B cell (primary cell): ENCODE results near the gene TPSG1. TPM values are rescaled to one million over a fixed set of nuclear protein-coding genes. Genes with fewer than 3 reads are reported as not detected.

Source experiments
- ATAC-seq: fragments of 200-7000 bp; cut with Tn5 transposase; one replicate; pipeline ENCODE4 v1.10.0; 2021; ENCODE audit warnings: low read depth, mild to moderate bottlenecking, moderate number of reproducible peaks, moderate library complexity
- CTCF ChIA-PET: fragments of 350-600 bp; sonication (Branson Sonifier 250); formaldehyde crosslinking; loops from one replicate; lab custom pipeline; 2021; ENCODE audit warnings: antibody characterized with exemption, inconsistent platforms; lab: Charles Lee
- POLR2A ChIA-PET: fragments of 350-600 bp; sonication (Branson Sonifier 250); formaldehyde crosslinking; loops from one replicate; lab custom pipeline; 2021; ENCODE audit warnings: antibody characterized with exemption; lab: Charles Lee
- DNase-seq: peaks from one replicate; pipeline ENCODE4 v3.0.0; 2013
- H2AFZ ChIP-seq: 2 replicates; pipeline ENCODE4 v1.6.1; 2012; ENCODE audit warnings: mild to moderate bottlenecking, low read depth, low read length; ENCODE audit not compliant: insufficient read depth, poor library complexity, severe bottlenecking
- H3K27ac ChIP-seq, 2 donors: 1 replicate in 1 of 2; 2 replicates in 1 of 2; pipeline ENCODE4 v1.5.1; 2012 to 2013; ENCODE audit warnings: low read length in 2 of 2, mild to moderate bottlenecking in 2 of 2, moderate library complexity in 1 of 2
- H3K27me3 ChIP-seq, 4 experiments: fragments of 200-600 bp in 1 of 4; sonication (generic) in 1 of 4; replicated peaks in 1 of 4; 1 replicate in 2 of 4; 2 replicates in 2 of 4; pipeline versions ENCODE4 v1.6.1 to v1.7.0; 2013 to 2016; ENCODE audit warnings: low read length in 3 of 4, mild to moderate bottlenecking in 2 of 4, mixed read lengths in 1 of 4, moderate library complexity in 1 of 4; ENCODE audit not compliant: insufficient read depth in 4 of 4, control insufficient read depth in 3 of 4; ENCODE audit errors: control extremely low read depth in 1 of 4
- H3K36me3 ChIP-seq, 2 experiments: replicated peaks in 1 of 2; 1 replicate in 1 of 2; 2 replicates in 1 of 2; pipeline versions ENCODE4 v1.6.1 to v1.7.1; 2013; ENCODE audit warnings: low read length in 1 of 2; ENCODE audit not compliant: insufficient read depth in 2 of 2, control insufficient read depth in 1 of 2; ENCODE audit errors: control extremely low read depth in 1 of 2, extremely low read depth in 1 of 2
- H3K4me1 ChIP-seq, 2 donors: fragments of 200-600 bp in 1 of 2; sonication (generic) in 1 of 2; 1 replicate in 1 of 2; 2 replicates in 1 of 2; pipeline versions ENCODE4 v1.5.1 to v1.6.1; 2013 to 2017; ENCODE audit warnings: low read length in 2 of 2; ENCODE audit not compliant: control insufficient read depth in 2 of 2, insufficient read depth in 2 of 2
- H3K4me2 ChIP-seq: replicated peaks from 2 replicates; pipeline ENCODE3; 2012; ENCODE audit warnings: mild to moderate bottlenecking, low read depth, low read length; ENCODE audit not compliant: poor library complexity, severe bottlenecking
- H3K4me3 ChIP-seq, 5 experiments: fragments of 200-600 bp in 1 of 5; sonication (generic) in 1 of 5; 1 replicate in 3 of 5; 2 replicates in 2 of 5; pipeline versions ENCODE4 v1.5.1 to v1.7.0; 2011 to 2016; ENCODE audit warnings: low read length in 4 of 5, mild to moderate bottlenecking in 4 of 5, low read depth in 2 of 5, control low read depth in 1 of 5, moderate library complexity in 1 of 5; ENCODE audit not compliant: insufficient read depth in 1 of 5; ENCODE audit errors: control extremely low read depth in 1 of 5, extremely low read depth in 1 of 5
- H3K79me2 ChIP-seq: fragments of 200-600 bp; sonication (generic); one replicate; pipeline ENCODE4 v1.6.0; 2016; ENCODE audit warnings: low read length; ENCODE audit not compliant: control insufficient read depth, insufficient read depth
- H3K9ac ChIP-seq: fragments of 200-600 bp; sonication (generic); 2 replicates; pipeline ENCODE4 v1.6.1; 2017; ENCODE audit warnings: mild to moderate bottlenecking, low read length, moderate library complexity
- H3K9me3 ChIP-seq, 3 donors: one replicate each; pipeline versions ENCODE4 v1.6.1 to v1.7.1; 2013; ENCODE audit warnings: low read length in 2 of 3; ENCODE audit not compliant: control insufficient read depth in 2 of 3, insufficient read depth in 1 of 3; ENCODE audit errors: control extremely low read depth in 1 of 3
- H4K20me1 ChIP-seq: 2 replicates; pipeline ENCODE4 v1.6.0; 2012; ENCODE audit warnings: mild to moderate bottlenecking, low read length; ENCODE audit not compliant: insufficient read depth, control insufficient read depth, poor library complexity, severe bottlenecking
- H3K27ac Mint-ChIP-seq: one replicate; pipeline ENCODE4 v1.8.0; 2021; ENCODE audit warnings: mixed read lengths
- H3K27me3 Mint-ChIP-seq: one replicate; pipeline ENCODE4 v1.8.0; 2021; ENCODE audit warnings: mixed read lengths
- H3K4me1 Mint-ChIP-seq: one replicate; pipeline ENCODE4 v1.8.0; 2021; ENCODE audit warnings: mixed read lengths
- H3K4me3 Mint-ChIP-seq: one replicate; pipeline ENCODE4 v1.8.0; 2021; ENCODE audit warnings: mixed read lengths
- H3K9me3 Mint-ChIP-seq: one replicate; pipeline ENCODE4 v1.8.0; 2022; ENCODE audit warnings: mixed read lengths; ENCODE audit not compliant: insufficient read depth
- CTCF ChIP-seq: fragments of 200-600 bp; IDR thresholded peaks from one replicate; pipeline ENCODE4 v1.8.0; 2022; ENCODE audit warnings: antibody characterized with exemption, mild to moderate bottlenecking
- EZH2 ChIP-seq: IDR thresholded peaks from 2 replicates; pipeline ENCODE4 v1.6.1; 2012; ENCODE audit warnings: borderline replicate concordance, low read depth, mild to moderate bottlenecking, moderate library complexity, low read length; ENCODE audit not compliant: insufficient read depth, poor library complexity, severe bottlenecking
- WGBS: methylation state at CpG from one replicate; pipeline ENCODE4 v1.1.5; 2013; ENCODE audit warnings: missing lambda C conversion rate; ENCODE audit not compliant: insufficient coverage; 5-methylcytosine and 5-hydroxymethylcytosine counted together
- intact Hi-C: fragments of 100-400 bp; cut with micrococcal nuclease; formaldehyde crosslinking; loops from one replicate; pipeline ENCODE4 v1.10.0; 2022
- polyA plus RNA-seq: library from polyadenylated mRNA; depleted of rRNA; stranded (reverse); fragments of >200 nt; gene quantifications from 2 replicates; pipeline ENCODE4 v1.2.3, GENCODE V29; 2012
- total RNA-seq, 2 donors: library from RNA; stranded (reverse); fragments of 120-200 nt in 1 of 2; gene quantifications; 1 replicate in 1 of 2; 2 replicates in 1 of 2; pipeline versions ENCODE4 v1.2.3 to v1.2.4, GENCODE V29; 2013 to 2022

Gene TPSG1
- total and polyA plus RNA-seq, 2 donors (not counting 1 experiment from before 2014, with no cell fraction given), result not detected

GRCh38 chr16:1198194-1198593 lies 26.9 kb downstream of the TPSG1 start:
- H4K20me1 ChIP-seq, result no peaks in the 10 kb centered on the region
- POLR2A ChIA-PET, result no interaction called here
- H3K9me3 ChIP-seq, result peaks cover 0 to 5% (median 0%) of the 10 kb centered on the region in 3 donors
- H3K27ac ChIP-seq, result no peak overlapping the region
- H3K27me3 ChIP-seq, result peaks cover 0 to 4% (median 0%) of the 10 kb centered on the region in 4 experiments
- ATAC-seq (no peak), DNase-seq (no peak)
- no peaks in the 10 kb centered on the region for H3K4me1 ChIP-seq
- no peak overlapping the region for H3K4me2 ChIP-seq
- H3K9ac ChIP-seq, result no peak overlapping the region
- intact Hi-C loops, result no loop called here
- 90% methylated on average over 13 of the region's 18 CpGs for WGBS
- no peak for TF ChIP-seq CTCF
- TF ChIP-seq EZH2, result no peak
- no peak overlapping the region for H2AFZ ChIP-seq
- H3K79me2 ChIP-seq, result no peaks in the 10 kb centered on the region
- H3K36me3 ChIP-seq, result no peaks in the 10 kb centered on the region
- CTCF ChIA-PET, result no interaction called here
- Mint-ChIP-seq H3K27ac (no peak overlapping the region), H3K4me1 (no peaks in the 10 kb centered on the region), H3K4me3 (no peak overlapping the region), H3K9me3 (no peaks in the 10 kb centered on the region), H3K27me3 (peaks cover 3% of the 10 kb centered on the region)
- H3K4me3 ChIP-seq, result no peak overlapping the region

GRCh38 chr16:1197237-1197866 lies 27.7 kb downstream of the TPSG1 start:
- Histone ChIP-seq H3K4me2 (no peak overlapping the region), H3K27me3 (peaks cover 0 to 4% (median 0%) of the 10 kb centered on the region in 4 experiments), H3K79me2 (no peaks in the 10 kb centered on the region), H3K4me1 (no peaks in the 10 kb centered on the region), H3K36me3 (no peaks in the 10 kb centered on the region), H4K20me1 (no peaks in the 10 kb centered on the region), H3K27ac (no peak overlapping the region), H3K9me3 (peaks cover 0 to 5% (median 0%) of the 10 kb centered on the region in 3 donors), H3K4me3 (no peak overlapping the region), H2AFZ (no peak overlapping the region), H3K9ac (no peak overlapping the region)
- H3K9me3 Mint-ChIP-seq, result no peaks in the 10 kb centered on the region
- H3K27me3 Mint-ChIP-seq, result peaks cover 7% of the 10 kb centered on the region
- ChIA-PET CTCF (no interaction called here), POLR2A (no interaction called here)
- WGBS, result 80% methylated on average over 14 of the region's 19 CpGs
- ATAC-seq (no peak), DNase-seq (no peak)
- H3K27ac Mint-ChIP-seq, result no peak overlapping the region
- no peak for TF ChIP-seq EZH2
- no peak for TF ChIP-seq CTCF
- no peak overlapping the region for H3K4me3 Mint-ChIP-seq
- intact Hi-C loops, result no loop called here
- no peaks in the 10 kb centered on the region for H3K4me1 Mint-ChIP-seq
